OCI-LY3 (cell line): Measurements from ENCODE around the gene UGT1A9.

ENCODE experiments used
- CTCF ChIP-seq: fragments of 200-600, 300-600 bp; sonication (generic); IDR thresholded peaks from 2 replicates; pipeline ENCODE4 v1.5.1; 2014; ENCODE audit warnings: antibody characterized with exemption, low read length, low read depth
- EZH2phosphoT487 ChIP-seq: fragments of 200-600 bp; shearing (Covaris generic); IDR thresholded peaks from 2 replicates; pipeline ENCODE4 v1.6.1; 2018; ENCODE audit warnings: antibody characterized with exemption, mixed run types, low read depth

DNA sequence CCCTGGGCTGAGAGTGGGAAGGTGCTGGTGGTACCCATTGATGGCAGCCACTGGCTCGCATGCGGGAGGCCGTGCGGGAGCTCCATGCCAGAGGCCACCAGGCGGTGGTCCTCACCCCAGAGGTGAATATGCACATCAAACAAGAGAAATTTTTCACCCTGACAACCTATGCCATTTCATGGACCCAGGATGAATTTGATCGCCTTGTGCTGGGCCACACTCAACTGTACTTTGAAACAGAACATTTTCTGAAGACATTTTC is 75.5 kb downstream of the UGT1A9 start:
- TF ChIP-seq CTCF, result no peak
- no peak for TF ChIP-seq EZH2phosphoT487
